ENCODE data around the gene TMC3. TPM values are rescaled to one million over a fixed set of nuclear protein-coding genes. Genes with fewer than 3 reads are reported as not detected.

Gene TMC3
- total and polyA plus RNA-seq, 10 donors = not detected

DNA sequence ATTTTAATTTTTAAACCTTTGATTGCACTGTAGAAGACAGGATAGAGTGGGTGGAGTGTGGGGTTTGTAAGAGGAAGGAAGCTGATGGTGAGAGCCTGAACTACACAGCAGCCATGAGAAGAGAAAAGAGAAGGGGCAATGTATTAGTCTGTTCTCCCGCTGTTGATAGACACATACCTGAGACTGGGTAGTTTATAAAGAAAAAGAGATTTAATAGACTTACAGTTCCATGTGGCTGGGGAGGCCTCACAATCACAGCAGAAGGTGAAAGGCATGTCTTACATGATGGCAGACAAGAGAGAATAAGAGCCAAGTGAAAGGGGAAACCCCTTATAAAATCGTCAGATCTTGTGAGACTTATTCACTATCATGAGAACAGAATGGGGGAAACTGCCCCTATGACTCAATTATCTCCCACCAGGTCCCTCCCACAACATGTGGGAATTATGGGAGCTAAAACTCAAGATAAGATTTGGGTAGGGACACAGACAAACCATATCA, 87.3 kb downstream of the TMC3 start:
- peak overlapping the region; percentile 58 to 88 (median 74) for H3K27ac ChIP-seq
- whole genome bisulfite sequencing, 5 donors = 7 to 26% (median 19%) methylated on average over 2 of the region's 2 CpGs
- H3K4me1 ChIP-seq = peaks cover 28 to 80% (median 49%) of the 10 kb centered on the region in 6 donors
- H3K4me3 ChIP-seq = peak overlapping the region in 1 of 8 donors; percentile 24
- TF ChIP-seq POLR2A (IDR thresholded peaks at IDR 0.05) = no peak
- TF ChIP-seq, protein P1, sequence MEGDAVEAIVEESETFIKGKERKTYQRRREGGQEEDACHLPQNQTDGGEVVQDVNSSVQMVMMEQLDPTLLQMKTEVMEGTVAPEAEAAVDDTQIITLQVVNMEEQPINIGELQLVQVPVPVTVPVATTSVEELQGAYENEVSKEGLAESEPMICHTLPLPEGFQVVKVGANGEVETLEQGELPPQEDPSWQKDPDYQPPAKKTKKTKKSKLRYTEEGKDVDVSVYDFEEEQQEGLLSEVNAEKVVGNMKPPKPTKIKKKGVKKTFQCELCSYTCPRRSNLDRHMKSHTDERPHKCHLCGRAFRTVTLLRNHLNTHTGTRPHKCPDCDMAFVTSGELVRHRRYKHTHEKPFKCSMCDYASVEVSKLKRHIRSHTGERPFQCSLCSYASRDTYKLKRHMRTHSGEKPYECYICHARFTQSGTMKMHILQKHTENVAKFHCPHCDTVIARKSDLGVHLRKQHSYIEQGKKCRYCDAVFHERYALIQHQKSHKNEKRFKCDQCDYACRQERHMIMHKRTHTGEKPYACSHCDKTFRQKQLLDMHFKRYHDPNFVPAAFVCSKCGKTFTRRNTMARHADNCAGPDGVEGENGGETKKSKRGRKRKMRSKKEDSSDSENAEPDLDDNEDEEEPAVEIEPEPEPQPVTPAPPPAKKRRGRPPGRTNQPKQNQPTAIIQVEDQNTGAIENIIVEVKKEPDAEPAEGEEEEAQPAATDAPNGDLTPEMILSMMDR (IDR thresholded peaks at IDR 0.05 in 8 of 11, conservative IDR thresholded peaks at IDR 0.05 in 3 of 11) = peak in 1 of 11 experiments; percentile 13
- H3K36me3 ChIP-seq = no peaks in the 10 kb centered on the region
- H3K27me3 ChIP-seq (replicated peaks in 1 of 7) = no peaks in the 10 kb centered on the region
- intact Hi-C loops (cut with DNase I; ENCODE audit: low total_unique reads) = no loop called here
- no peak for DNase-seq
- H3K9me3 ChIP-seq = no peaks in the 10 kb centered on the region

DNA sequence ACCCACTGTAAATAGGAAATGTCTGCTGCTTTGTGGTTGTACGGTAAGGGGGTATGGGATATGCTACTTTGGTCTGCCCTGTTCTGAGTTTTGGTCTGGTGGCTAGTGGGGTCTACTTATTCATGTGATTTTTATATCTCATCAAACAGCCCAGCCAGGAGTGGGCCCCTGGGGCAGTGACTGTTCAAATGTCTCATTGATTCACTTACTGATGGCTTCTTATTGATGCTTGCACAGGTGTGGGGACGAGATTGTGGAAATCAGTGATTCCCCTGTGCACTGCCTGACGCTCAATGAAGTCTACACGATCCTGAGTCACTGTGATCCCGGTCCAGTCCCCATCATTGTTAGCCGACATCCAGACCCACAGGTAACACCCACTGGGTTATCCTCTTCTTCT, 88.6 kb downstream of the TMC3 start:
- no peaks in the 10 kb centered on the region for H3K27me3 ChIP-seq (replicated peaks in 1 of 7)
- no peaks in the 10 kb centered on the region for H3K36me3 ChIP-seq
- no peak for DNase-seq
- no peak overlapping the region for H3K4me3 ChIP-seq
- 83 to 90% (median 88%) methylated on average over 6 of the region's 6 CpGs for WGBS, 5 donors
- no peak for TF ChIP-seq POLR2A (IDR thresholded peaks at IDR 0.05)
- TF ChIP-seq POLR2AphosphoS5 (IDR thresholded peaks at IDR 0.05) = no peak
- TF ChIP-seq, protein P1 (IDR thresholded peaks at IDR 0.05 in 8 of 11, conservative IDR thresholded peaks at IDR 0.05 in 3 of 11) = no peak
- intact Hi-C loops (cut with DNase I; ENCODE audit: low total_unique reads) = no loop called here
- peaks cover 22 to 71% (median 49%) of the 10 kb centered on the region in 6 donors for H3K4me1 ChIP-seq
- peak overlapping the region; percentile 30 to 88 (median 74) for H3K27ac ChIP-seq
- H3K9me3 ChIP-seq = no peaks in the 10 kb centered on the region

DNA sequence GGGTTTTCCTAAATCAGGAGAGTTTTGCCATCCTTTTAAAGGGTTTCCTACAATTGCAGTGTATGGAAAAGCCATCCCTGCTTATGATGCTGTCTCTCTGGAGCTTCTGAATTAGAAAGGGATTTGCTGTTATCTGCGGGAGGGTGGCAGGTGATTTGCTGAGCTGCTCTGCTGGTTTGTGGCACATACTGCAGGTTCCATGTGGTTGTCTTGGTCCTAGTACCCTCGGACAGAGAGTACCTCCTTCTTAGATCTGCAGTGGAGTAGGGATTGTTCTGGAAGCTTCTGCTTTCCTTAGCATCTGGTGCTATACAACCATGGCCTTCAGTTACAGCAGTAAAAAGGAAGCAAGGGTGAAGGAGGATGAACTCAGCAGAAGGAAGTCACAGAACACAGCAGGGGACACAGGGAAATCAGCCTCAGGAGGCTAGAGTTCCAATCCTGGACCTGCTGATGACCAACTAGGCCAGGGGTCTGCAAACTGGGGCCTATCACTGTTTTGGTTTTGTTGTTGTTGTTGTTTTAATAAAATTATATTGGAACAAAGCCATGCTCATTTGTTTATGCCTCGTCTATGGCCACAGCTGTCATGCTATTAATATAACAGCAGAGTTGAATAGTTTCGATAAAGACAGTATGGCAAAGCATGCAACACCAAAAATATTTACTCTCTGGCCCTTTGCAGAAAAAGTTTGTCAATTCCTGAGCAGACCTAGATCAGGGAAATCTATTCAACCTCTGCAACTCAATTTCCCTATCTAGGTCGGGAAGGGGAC, 89.6 kb downstream of the TMC3 start:
- 44 to 56% (median 54%) methylated on average over 5 of the region's 5 CpGs for WGBS, 5 donors
- H3K36me3 ChIP-seq = no peaks in the 10 kb centered on the region
- H3K4me3 ChIP-seq = no peak overlapping the region
- H3K27me3 ChIP-seq (replicated peaks in 1 of 7) = no peaks in the 10 kb centered on the region
- no peak for DNase-seq
- peaks cover 22 to 72% (median 56%) of the 10 kb centered on the region in 6 donors for H3K4me1 ChIP-seq
- peak overlapping the region; percentile 10 to 88 (median 74) for H3K27ac ChIP-seq
- intact Hi-C loops (cut with DNase I; ENCODE audit: low total_unique reads) = no loop called here
- TF ChIP-seq, protein P1 (IDR thresholded peaks at IDR 0.05 in 8 of 11, conservative IDR thresholded peaks at IDR 0.05 in 3 of 11) = no peak
- peak in 1 of 3 donors; percentile 44 for TF ChIP-seq POLR2AphosphoS5 (IDR thresholded peaks at IDR 0.05)
- no peaks in the 10 kb centered on the region for H3K9me3 ChIP-seq

DNA sequence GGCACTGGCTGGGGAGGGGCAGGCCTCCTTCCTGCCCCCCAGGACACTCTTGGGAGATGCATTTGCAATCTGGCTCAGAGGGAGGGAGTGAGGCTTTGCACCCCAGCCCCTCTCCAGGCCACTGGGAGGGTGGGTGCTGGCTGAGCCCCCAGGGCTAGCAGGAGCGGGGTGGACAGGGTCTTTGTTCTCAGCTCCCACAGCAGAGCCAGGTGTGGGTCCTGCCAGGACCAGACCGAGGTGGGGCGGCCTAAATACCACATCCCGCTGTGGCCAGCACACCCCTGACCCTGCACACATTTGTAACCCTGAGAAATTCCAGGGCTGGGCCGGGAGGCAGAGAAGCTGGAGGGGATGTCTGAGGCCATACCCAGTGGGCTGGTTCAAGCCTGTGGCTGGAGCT, 91.1 kb downstream of the TMC3 start:
- Histone ChIP-seq H3K9me3 (peaks cover 0 to under 1% (median 0%) of the 10 kb centered on the region in 8 donors), H3K36me3 (no peaks in the 10 kb centered on the region), H3K27ac (no peak overlapping the region), H3K4me3 (no peak overlapping the region), H3K27me3 (replicated peaks in 1 of 7) (no peaks in the 10 kb centered on the region), H3K4me1 (peaks cover 22 to 64% (median 50%) of the 10 kb centered on the region in 6 donors)
- no peak for DNase-seq
- no peak for TF ChIP-seq POLR2A (IDR thresholded peaks at IDR 0.05)
- TF ChIP-seq, protein P1 (IDR thresholded peaks at IDR 0.05 in 8 of 11, conservative IDR thresholded peaks at IDR 0.05 in 3 of 11) = no peak
- no peak for TF ChIP-seq POLR2AphosphoS5 (IDR thresholded peaks at IDR 0.05)
- 92 to 98% (median 93%) methylated on average over 5 of the region's 5 CpGs for WGBS, 5 donors
- intact Hi-C loops (cut with DNase I; ENCODE audit: low total_unique reads) = no loop called here

Data from spleen (tissue), 11 donors.